Measurements from ENCODE around the gene TAF15.

GRCh38 chr17:35764123-35764991, 44.9 kb upstream of the TAF15 start:
- TF ChIP-seq CTCF (IDR thresholded peaks at IDR 0.05) (peak; percentile 85 to 98 (median 96)), POLR2A (IDR thresholded peaks at IDR 0.05) (peak in 1 of 2 donors; percentile 21)
